H7 (cell line): ENCODE measurements around the gene HGD. TPM values are rescaled to one million over a fixed set of nuclear protein-coding genes. Genes with fewer than 3 reads are reported as not detected.
A peak's percentile ranks its signal among the peaks of the same experiment; 100 is the strongest.

ENCODE experiments used
- DNase-seq: peaks from one replicate; pipeline ENCODE4 v3.0.0; 2012
- H3K27me3 ChIP-seq: 2 replicates; pipeline ENCODE4 v1.6.0; 2011; ENCODE audit warnings: mild to moderate bottlenecking, low read length; ENCODE audit not compliant: control insufficient read depth, insufficient read depth
- H3K36me3 ChIP-seq: replicated peaks from 2 replicates; pipeline ENCODE4 v1.5.1; 2011; ENCODE audit warnings: low read length; ENCODE audit not compliant: control insufficient read depth, insufficient read depth
- H3K4me3 ChIP-seq: 2 replicates; pipeline ENCODE4 v1.5.1; 2011; ENCODE audit warnings: low read depth, mild to moderate bottlenecking, control low read depth, low read length, moderate library complexity; ENCODE audit not compliant: insufficient read depth
- total RNA-seq: library from RNA; depleted of rRNA; stranded (reverse); fragments of >200 nt; shearing (Covaris generic); gene quantifications from 2 replicates; pipeline ENCODE4 v1.2.3, GENCODE V29; 2014; rRNA removed

The HGD gene
- total RNA-seq, 1 experiment from 2014 or later, result 1.4 TPM

GRCh38 chr3:120597445-120598049 lies 84.5 kb downstream of the HGD start:
- H3K27me3 ChIP-seq, result no peaks in the 10 kb centered on the region
- H3K4me3 ChIP-seq, result no peak overlapping the region; the same call in 1 of the 2 replicates
- DNase-seq, result no peak
- H3K36me3 ChIP-seq, result peaks cover 6% of the 10 kb centered on the region

- no peaks in the 10 kb centered on the region for H3K27me3 ChIP-seq
- H3K36me3 ChIP-seq, result peaks cover 6% of the 10 kb centered on the region
- no peak for DNase-seq
- peak overlapping the region; percentile 98 for H3K4me3 ChIP-seq
These were observed 85.2 kb downstream of the HGD start for GRCh38 chr3:120596853-120597223.

- H3K36me3 ChIP-seq, result peaks cover 4% of the 10 kb centered on the region
- DNase-seq, result peak; percentile 93
- no peaks in the 10 kb centered on the region for H3K27me3 ChIP-seq
- H3K4me3 ChIP-seq, result peak within 1 kb of the TSS; percentile 98
These were observed 85.8 kb downstream of the HGD start, which contains the start of gene NDUFB4 for GRCh38 chr3:120596116-120596852. Gene NDUFB4 (plus strand): TSS chr3:120596336. CDS start chr3:120596360, 24 bp downstream.

GRCh38 chr3:120595788-120596115 lies 86.3 kb downstream of the HGD start:
- H3K4me3 ChIP-seq, result peak overlapping the region; percentile 98
- H3K36me3 ChIP-seq, result peaks cover 3% of the 10 kb centered on the region
- no peaks in the 10 kb centered on the region for H3K27me3 ChIP-seq
- DNase-seq, result no peak

- H3K36me3 ChIP-seq, result no peaks in the 10 kb centered on the region
- H3K4me3 ChIP-seq, result no peak overlapping the region
- DNase-seq, result no peak
- H3K27me3 ChIP-seq, result no peaks in the 10 kb centered on the region
These were observed 94.6 kb downstream of the HGD start for GRCh38 chr3:120587332-120587975.

Other genes with a start within 250 kb of the HGD start
- gene FSTL1, start 231.2 kb downstream of the HGD start, total RNA-seq, result 318 and 343 TPM in 2 replicates
- gene NDUFB4, start 85.9 kb downstream of the HGD start, total RNA-seq, result 247 and 262 TPM in 2 replicates
- gene RABL3, start 60.3 kb upstream of the HGD start, total RNA-seq, result 13.2 and 14.5 TPM in 2 replicates
- gene GTF2E1, start 60.5 kb upstream of the HGD start, total RNA-seq, result 65.2 and 69.1 TPM in 2 replicates
- gene STXBP5L, start 226.0 kb upstream of the HGD start, total RNA-seq, result 1.5 and 1.7 TPM in 2 replicates